Adrenal gland (tissue), 5 donors: ENCODE results near the gene ERLIN1.

Source experiments
- CTCF ChIP-seq, 6 experiments: fragments of 450-650 bp in 4 of 6; fragments of 200-600 bp in 2 of 6; sonication (generic) in 1 of 6; IDR thresholded peaks; 1 replicate in 5 of 6; 2 replicates in 1 of 6; pipeline versions ENCODE4 v1.5.1 to v1.8.0; 2016 to 2021; ENCODE audit warnings: antibody characterized with exemption in 6 of 6, mild to moderate bottlenecking in 2 of 6, moderate library complexity in 1 of 6
- POLR2A ChIP-seq, 2 donors: fragments of 450-650 bp; IDR thresholded peaks; one replicate each; pipeline ENCODE4 v1.6.1; 2017; ENCODE audit warnings: antibody characterized with exemption in 2 of 2, mild to moderate bottlenecking in 2 of 2, moderate library complexity in 1 of 2
- donor health status: DM: no; HTN: no; CAD: no.

- TF ChIP-seq POLR2A (IDR thresholded peaks at IDR 0.05): no peak
- TF ChIP-seq CTCF (IDR thresholded peaks at IDR 0.05): no peak
Measured at GRCh38 chr10:100175875-100176274, 10.0 kb downstream of the ERLIN1 start.
